ENCODE data around the gene PTPRT.

PTPRT gene

DNA sequence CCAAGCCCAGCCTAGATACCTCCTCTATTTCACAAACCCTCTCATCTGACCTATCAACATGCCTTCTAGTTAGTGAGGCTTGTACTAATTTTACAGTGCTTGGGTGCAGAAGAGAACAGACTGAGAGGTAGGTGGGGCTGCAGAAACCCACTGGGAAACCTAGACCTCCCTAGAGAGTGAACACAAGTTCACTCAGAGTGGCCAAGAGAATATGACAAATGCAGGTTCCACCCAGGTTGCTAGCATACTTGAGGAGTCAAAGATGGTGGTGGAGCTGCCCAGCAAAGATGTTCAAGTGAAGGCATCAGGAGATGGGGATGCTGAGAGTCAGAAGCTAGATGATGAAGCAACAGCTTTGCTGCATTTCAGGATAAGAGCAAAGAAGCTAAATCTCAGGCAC, 337.0 kb downstream of the PTPRT start:
- CTCF ChIA-PET: no interaction called here

DNA sequence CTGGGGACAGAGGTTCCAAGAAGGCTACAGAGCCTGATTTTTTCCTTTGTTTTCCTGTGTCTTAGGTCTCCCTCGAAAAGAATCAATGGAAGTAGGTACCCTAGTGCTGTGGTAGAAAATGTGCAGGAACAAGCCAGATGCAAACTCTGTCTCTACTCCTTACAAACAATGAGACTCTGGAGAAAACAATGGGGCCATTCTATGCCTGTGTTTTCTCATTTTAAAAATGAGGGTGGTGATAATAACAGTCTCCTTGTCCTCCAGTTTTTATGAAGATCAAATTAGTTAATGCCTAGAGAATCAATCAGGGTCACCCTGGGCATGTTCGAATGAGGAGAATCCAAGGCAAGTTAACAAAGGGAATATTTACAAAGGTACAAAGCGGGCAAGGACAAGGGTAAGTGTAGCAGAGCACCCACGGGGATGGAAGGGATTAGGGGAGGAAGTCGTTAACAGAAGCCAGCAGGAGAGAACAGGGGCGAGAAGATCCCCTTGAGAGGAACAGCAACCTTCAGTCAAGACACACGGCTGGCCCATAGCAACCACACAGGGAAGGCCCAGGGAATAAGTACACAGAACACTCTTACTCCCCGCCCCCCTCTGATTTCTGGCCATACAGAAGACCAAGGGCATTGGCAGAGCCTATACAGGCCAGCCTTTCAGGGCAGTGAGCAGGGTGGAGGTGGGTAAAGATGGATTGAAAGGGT, 342.8 kb downstream of the PTPRT start:
- ChIA-PET CTCF (interaction anchor here (0.7 kb wide), 1 partner anchor 163 kb away, joined by 3 read pairs; no protein-coding TSS in a partner anchor), POLR2A (no interaction called here)
- Histone ChIP-seq H3K9me3 (ENCODE audit: control insufficient read depth, insufficient read depth, low read depth, low read length) (no peaks in the 10 kb centered on the region), H3K27ac (ENCODE audit: extremely low read depth, low read depth, low read length) (no peak overlapping the region), H3K36me3 (ENCODE audit: control insufficient read depth in 2 of 2, insufficient read depth in 1 of 2, low read length in 2 of 2) (no peaks in the 10 kb centered on the region), H3K4me3 (ENCODE audit: low read depth, low read length) (no peak overlapping the region), H3K4me1 (ENCODE audit: control insufficient read depth, insufficient read depth, low read length) (no peaks in the 10 kb centered on the region)
- TF ChIP-seq ZNF274 (IDR thresholded peaks at IDR 0.05; ENCODE audit: low read length) (no peak), ZNF274 (tag by site-specific recombination; IDR thresholded peaks at IDR 0.05; ENCODE audit: borderline replicate concordance) (no peak), GLIS2 (tag by site-specific recombination; IDR thresholded peaks at IDR 0.05) (no peak), ZNF76 (tag by site-specific recombination; IDR thresholded peaks at IDR 0.05; ENCODE audit: borderline replicate concordance, low read depth) (no peak), ZNF366 (tag by site-specific recombination; conservative IDR thresholded peaks at IDR 0.05) (no peak)
- TF ChIP-seq, protein P1, sequence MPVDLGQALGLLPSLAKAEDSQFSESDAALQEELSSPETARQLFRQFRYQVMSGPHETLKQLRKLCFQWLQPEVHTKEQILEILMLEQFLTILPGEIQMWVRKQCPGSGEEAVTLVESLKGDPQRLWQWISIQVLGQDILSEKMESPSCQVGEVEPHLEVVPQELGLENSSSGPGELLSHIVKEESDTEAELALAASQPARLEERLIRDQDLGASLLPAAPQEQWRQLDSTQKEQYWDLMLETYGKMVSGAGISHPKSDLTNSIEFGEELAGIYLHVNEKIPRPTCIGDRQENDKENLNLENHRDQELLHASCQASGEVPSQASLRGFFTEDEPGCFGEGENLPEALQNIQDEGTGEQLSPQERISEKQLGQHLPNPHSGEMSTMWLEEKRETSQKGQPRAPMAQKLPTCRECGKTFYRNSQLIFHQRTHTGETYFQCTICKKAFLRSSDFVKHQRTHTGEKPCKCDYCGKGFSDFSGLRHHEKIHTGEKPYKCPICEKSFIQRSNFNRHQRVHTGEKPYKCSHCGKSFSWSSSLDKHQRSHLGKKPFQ (tag by site-specific recombination; IDR thresholded peaks at IDR 0.05): no peak
- TF ChIP-seq, protein P2, sequence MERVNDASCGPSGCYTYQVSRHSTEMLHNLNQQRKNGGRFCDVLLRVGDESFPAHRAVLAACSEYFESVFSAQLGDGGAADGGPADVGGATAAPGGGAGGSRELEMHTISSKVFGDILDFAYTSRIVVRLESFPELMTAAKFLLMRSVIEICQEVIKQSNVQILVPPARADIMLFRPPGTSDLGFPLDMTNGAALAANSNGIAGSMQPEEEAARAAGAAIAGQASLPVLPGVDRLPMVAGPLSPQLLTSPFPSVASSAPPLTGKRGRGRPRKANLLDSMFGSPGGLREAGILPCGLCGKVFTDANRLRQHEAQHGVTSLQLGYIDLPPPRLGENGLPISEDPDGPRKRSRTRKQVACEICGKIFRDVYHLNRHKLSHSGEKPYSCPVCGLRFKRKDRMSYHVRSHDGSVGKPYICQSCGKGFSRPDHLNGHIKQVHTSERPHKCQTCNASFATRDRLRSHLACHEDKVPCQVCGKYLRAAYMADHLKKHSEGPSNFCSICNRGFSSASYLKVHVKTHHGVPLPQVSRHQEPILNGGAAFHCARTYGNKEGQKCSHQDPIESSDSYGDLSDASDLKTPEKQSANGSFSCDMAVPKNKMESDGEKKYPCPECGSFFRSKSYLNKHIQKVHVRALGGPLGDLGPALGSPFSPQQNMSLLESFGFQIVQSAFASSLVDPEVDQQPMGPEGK (tag by site-specific recombination; IDR thresholded peaks at IDR 0.05): no peak
- TF ChIP-seq, protein P3, sequence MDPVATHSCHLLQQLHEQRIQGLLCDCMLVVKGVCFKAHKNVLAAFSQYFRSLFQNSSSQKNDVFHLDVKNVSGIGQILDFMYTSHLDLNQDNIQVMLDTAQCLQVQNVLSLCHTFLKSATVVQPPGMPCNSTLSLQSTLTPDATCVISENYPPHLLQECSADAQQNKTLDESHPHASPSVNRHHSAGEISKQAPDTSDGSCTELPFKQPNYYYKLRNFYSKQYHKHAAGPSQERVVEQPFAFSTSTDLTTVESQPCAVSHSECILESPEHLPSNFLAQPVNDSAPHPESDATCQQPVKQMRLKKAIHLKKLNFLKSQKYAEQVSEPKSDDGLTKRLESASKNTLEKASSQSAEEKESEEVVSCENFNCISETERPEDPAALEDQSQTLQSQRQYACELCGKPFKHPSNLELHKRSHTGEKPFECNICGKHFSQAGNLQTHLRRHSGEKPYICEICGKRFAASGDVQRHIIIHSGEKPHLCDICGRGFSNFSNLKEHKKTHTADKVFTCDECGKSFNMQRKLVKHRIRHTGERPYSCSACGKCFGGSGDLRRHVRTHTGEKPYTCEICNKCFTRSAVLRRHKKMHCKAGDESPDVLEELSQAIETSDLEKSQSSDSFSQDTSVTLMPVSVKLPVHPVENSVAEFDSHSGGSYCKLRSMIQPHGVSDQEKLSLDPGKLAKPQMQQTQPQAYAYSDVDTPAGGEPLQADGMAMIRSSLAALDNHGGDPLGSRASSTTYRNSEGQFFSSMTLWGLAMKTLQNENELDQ (tag by site-specific recombination; IDR thresholded peaks at IDR 0.05; ENCODE audit: low read depth): no peak

More for the DNA sequence above, 337.0 kb downstream of the PTPRT start:
- Histone ChIP-seq H3K36me3 (ENCODE audit: control insufficient read depth in 2 of 2, insufficient read depth in 1 of 2, low read length in 2 of 2) (no peaks in the 10 kb centered on the region), H3K27ac (ENCODE audit: extremely low read depth, low read depth, low read length) (no peak overlapping the region), H3K4me3 (ENCODE audit: low read depth, low read length) (no peak overlapping the region), H3K9me3 (ENCODE audit: control insufficient read depth, insufficient read depth, low read depth, low read length) (no peaks in the 10 kb centered on the region), H3K4me1 (ENCODE audit: control insufficient read depth, insufficient read depth, low read length) (no peaks in the 10 kb centered on the region)
- POLR2A ChIA-PET: no interaction called here
- TF ChIP-seq ZNF830 (tag by site-specific recombination; IDR thresholded peaks at IDR 0.05; ENCODE audit: low read depth): no peak
- TF ChIP-seq ZNF555 (tag by site-specific recombination; conservative IDR thresholded peaks at IDR 0.05): no peak
- no peak for TF ChIP-seq ZNF121 (tag by site-specific recombination; IDR thresholded peaks at IDR 0.05)

DNA sequence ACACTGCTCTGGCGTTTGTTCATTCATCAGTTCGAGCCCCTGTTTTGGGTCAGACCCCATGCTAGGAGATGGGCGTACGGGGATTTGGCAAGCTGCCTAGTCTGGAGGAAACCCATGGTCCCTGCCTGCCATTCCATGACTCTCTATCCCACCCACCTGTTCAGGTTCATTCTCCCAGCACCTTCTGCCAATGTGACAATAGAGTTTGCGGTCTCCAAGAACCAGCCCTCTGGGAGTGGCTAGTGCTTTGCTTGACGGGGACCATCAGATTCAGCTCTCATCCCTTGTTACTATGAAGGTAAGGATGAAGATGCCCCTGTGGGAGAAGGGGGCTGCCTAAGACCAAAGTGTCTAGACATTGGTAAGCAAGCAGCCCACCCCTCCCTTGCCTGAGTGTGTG, 345.0 kb downstream of the PTPRT start:
- Histone ChIP-seq H3K36me3 (ENCODE audit: control insufficient read depth in 2 of 2, insufficient read depth in 1 of 2, low read length in 2 of 2) (no peaks in the 10 kb centered on the region), H3K4me1 (ENCODE audit: control insufficient read depth, insufficient read depth, low read length) (no peaks in the 10 kb centered on the region), H3K9me3 (ENCODE audit: control insufficient read depth, insufficient read depth, low read depth, low read length) (no peaks in the 10 kb centered on the region), H3K4me3 (ENCODE audit: low read depth, low read length) (no peak overlapping the region), H3K27ac (ENCODE audit: extremely low read depth, low read depth, low read length) (no peak overlapping the region)
- POLR2A ChIA-PET: no interaction called here
- TF ChIP-seq, protein P2 (tag by site-specific recombination; IDR thresholded peaks at IDR 0.05): no peak
- TF ChIP-seq, protein P4, sequence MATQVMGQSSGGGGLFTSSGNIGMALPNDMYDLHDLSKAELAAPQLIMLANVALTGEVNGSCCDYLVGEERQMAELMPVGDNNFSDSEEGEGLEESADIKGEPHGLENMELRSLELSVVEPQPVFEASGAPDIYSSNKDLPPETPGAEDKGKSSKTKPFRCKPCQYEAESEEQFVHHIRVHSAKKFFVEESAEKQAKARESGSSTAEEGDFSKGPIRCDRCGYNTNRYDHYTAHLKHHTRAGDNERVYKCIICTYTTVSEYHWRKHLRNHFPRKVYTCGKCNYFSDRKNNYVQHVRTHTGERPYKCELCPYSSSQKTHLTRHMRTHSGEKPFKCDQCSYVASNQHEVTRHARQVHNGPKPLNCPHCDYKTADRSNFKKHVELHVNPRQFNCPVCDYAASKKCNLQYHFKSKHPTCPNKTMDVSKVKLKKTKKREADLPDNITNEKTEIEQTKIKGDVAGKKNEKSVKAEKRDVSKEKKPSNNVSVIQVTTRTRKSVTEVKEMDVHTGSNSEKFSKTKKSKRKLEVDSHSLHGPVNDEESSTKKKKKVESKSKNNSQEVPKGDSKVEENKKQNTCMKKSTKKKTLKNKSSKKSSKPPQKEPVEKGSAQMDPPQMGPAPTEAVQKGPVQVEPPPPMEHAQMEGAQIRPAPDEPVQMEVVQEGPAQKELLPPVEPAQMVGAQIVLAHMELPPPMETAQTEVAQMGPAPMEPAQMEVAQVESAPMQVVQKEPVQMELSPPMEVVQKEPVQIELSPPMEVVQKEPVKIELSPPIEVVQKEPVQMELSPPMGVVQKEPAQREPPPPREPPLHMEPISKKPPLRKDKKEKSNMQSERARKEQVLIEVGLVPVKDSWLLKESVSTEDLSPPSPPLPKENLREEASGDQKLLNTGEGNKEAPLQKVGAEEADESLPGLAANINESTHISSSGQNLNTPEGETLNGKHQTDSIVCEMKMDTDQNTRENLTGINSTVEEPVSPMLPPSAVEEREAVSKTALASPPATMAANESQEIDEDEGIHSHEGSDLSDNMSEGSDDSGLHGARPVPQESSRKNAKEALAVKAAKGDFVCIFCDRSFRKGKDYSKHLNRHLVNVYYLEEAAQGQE (tag by site-specific recombination; IDR thresholded peaks at IDR 0.05): no peak
- TF ChIP-seq ZNF121 (tag by site-specific recombination; IDR thresholded peaks at IDR 0.05) (no peak), ZBTB48 (tag by site-specific recombination; IDR thresholded peaks at IDR 0.05) (no peak), ZNF211 (tag by site-specific recombination; IDR thresholded peaks at IDR 0.05; ENCODE audit: low read depth) (no peak), SALL2 (tag by site-specific recombination; IDR thresholded peaks at IDR 0.05; ENCODE audit: borderline replicate concordance) (no peak), ZNF302 (tag by site-specific recombination; IDR thresholded peaks at IDR 0.05; ENCODE audit: low read depth) (no peak)
- CTCF ChIA-PET: no interaction called here
